ENCODE measurements around the gene S100A7.
"Not testable (repeated sequence)": the region's sequence is repeated elsewhere in the genome, so short reads cannot be mapped to it uniquely, and the experiment has no call there.

S100A7 gene

DNA sequence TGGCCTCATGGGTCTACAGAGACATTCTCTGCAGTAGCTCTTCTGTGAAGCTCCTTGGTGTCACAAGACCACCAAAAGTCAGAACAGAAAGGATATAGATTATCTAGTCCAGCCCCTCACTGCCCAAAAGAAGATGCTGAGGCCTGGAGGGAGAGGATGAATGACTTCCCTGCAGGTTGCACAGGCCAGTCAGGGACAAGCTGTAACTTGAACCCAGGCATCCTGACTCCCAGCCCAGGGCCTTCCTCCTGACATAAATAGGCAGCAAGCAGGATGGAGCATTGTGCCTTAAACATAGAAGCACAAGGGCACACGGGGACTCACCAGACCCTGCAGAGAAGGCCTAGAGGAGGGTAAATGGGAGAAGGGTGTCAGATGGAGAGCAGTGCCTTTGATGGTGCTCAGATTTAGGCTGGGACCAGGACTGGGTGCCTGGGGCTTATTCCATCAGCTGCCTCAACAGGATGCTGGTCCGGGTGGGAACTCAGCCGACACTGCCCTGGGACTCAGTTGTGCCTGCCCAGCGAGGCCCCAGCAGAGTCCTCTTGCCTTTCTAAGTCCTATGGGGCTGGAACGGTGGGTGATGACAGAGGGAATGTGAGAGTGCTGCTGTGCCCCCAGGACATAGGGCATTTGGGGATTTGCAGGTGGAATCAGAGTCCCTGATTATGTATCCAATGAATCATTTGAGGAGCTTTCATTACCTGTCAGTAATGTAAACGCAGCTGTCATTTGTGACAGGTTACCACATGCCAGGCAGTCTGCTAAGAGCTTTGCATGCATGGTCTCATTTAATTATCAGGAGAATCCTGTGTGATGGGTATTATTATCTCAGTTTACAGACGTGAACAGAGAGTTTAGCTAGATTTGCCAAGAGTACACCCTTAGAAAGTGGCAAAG lies 30.9 kb downstream of the S100A7 start:
- DNase-seq = no peak

DNA sequence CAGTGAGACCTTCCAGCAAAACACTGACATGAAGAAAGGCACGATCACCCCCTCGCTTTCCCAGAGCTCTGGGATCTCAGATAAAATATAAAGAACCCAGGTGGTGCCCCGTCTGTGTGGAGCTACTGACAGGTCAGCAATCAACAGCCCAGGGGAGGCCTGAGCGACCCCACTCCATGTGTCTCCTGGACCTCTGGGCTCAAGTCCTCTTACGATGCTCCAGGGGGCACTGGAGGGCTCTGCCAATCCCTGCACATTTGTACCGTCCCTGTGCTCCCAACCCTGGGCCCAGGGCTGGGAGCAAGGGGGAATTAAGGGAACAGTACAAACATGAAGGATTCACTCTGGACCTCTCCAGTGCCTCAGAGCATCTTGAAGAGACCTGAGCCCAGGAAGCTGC lies 31.7 kb downstream of the S100A7 start:
- DNase-seq = no peak

DNA sequence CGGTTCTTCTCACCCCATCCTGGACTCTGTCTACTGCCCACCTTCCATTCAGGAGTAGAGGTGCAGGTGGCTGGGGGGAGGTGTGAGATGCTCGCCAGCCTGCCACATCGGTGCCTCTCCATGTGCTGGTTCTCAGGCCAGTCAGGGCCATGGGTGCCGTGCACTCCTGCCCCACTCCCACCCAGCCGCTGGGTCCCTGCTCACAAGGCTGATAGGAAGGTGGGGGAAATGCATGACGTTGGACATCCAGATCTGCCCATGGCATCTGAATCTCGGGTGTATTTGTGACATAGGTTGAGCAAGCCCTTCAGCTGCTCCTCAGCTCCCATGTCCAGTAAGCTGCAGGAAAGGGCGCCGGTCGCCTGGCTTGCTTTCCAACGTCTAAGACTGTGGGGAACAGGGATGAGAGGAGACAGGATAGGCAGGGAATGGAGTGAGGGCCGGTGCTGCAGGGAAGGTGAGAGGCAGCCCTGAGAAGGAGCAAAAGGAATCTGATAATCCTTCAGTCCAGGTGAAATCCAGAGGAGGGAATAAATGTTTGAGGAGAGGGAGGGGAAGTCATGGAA lies 32.3 kb downstream of the S100A7 start:
- no peak for DNase-seq

DNA sequence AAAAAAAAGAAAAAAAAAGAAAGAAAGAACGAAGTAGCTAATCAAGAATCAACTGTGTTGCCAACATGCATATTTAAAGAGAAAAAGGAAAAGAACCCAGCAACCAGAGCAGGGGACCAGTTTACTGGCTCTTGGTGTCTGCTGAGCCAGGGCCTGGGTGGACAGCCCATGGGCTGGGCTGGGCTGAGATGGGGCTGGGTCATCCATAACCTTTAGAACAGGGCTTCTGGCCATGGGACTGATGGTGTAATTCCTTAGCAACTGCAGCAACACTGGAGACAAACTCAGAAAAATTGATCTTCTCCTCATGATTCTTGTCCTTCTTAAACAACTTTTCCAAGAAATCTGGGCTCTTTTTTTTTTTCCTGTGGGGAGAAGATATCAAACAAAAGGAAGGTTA lies 33.6 kb downstream of the S100A7 start:
- no peak for DNase-seq

DNA sequence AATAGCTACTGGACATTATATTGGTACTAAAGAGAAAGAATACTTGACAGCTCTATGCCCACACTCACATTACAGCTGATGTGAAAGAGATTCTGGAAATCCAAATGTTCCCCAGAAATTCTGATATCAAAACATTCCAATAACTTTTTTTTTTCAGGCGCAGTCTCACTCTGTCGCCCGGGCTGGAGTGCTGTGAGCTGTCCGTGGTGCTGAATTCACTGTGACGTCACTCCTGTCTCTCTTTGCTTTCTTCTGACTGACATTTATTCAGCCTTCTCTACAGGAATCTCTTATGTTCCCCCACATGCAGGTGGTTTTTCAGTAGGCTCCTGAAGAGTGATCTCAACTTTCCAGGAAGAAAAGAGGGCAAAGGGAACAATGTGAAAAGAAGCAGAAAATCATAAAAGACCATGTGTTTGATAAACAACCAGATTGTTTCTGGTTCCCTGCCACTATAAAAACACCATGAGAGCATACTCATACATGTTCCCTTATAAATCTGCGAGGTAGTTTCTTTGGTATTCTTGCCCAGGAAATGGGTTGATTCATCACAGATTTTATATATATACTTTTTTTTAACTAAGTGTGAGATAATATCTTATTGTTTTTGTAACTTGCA lies 37.9 kb downstream of the S100A7 start:
- DNase-seq = peak; percentile 70 to 76

DNA sequence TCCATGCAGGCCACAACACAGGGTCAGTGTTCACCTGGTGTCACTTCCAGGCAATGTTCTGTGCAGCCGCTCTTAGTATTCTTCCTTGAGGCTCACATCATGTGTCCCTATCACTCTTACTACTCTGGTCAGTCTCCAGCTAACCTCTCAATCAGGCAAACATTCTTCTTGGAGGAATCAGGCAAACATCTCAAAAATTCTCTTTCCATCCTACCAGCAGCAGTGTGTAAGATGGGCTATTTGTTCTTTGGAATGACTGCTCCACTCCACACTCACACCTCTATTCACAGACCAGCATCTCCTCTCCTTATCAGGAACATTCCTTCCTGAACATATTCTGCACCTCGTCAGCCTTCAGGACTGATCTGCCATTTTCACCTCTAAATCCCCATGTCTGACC lies 40.1 kb downstream of the S100A7 start:
- no peak for DNase-seq

DNA sequence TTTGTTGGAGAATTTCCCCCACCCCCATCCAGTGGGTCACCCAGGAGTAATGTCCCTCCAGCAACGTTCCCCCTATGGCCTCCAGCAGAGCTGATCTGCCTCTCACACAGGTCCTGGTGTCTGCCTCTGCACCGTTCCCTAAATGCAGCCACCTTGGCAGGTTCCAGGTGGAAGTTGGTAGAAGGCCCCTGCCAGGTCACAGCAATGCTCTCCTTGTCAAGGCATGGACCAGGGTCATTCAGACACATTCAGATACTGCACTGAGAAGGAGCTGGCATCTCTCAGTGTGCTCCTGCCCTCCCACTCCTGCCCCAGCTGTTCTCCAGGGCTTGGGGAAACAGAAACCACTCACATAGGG lies 41.0 kb downstream of the S100A7 start:
- DNase-seq = not testable (repeated sequence)

DNA sequence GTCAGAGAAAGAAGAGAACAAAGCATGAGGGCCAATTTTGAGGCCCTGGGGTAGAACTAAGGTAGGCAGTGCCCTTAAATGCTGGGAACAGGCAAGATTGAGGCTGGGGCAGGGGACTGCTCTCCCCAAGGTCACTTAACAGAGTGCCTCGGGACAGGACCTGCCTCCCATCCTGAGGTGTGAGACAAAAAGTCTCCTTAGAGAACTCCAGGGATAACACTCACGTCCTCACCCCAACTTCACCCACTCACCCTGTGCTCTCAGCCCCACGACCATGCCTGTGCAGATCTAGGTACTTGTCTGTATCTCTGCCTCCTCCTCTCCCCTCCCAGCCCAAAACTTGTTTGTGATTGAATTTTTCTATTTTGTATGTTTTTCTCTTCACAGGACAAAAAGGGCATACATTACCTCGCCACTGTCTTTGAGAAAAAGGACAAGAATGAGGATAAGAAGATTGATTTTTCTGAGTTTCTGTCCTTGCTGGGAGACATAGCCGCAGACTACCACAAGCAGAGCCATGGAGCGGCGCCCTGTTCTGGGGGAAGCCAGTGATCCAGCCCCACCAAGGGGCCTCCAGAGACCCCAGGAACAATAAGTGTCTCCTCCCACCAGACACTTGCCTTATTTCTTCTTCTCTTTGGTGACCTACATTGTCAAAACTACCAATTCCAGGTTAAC lies 41.6 kb downstream of the S100A7 start:
- DNase-seq = not testable (repeated sequence)

DNA sequence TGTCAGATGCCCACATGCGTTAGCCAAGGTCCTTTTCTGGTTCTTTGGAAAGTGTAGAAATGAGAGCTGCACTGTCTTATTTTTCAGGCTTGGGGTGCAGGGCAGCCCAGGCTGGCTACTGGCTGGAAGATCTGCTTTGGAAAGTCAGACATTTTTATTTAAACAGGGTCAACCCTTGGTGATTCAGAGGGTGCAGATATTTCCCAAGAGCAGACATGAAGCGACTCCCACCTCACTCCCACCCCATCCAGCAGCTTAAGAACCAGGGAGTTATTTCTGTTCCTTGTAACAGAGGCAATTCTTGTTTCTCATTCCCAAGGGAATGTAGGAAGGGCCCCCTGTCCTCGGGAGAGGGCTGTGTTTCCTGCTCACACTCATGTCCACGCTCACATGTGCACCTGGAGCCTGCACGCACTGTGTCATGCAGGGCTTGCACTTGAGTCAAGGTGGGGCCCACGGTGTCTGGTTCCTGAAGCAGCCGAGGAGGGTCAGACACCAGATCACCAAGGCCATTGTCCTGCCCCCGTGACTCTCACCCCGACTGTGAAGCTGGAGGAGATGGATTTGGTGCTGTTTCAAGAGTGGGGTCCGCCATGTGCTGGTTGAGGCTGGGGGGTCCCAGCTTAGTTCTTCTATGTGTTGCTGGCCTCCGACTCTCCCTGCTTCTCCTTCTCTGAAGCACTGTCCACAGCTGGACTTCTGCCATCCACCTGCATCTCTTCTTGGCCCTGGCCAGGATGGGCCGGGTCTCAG lies 43.1 kb downstream of the S100A7 start:
- DNase-seq = no peak

DNA sequence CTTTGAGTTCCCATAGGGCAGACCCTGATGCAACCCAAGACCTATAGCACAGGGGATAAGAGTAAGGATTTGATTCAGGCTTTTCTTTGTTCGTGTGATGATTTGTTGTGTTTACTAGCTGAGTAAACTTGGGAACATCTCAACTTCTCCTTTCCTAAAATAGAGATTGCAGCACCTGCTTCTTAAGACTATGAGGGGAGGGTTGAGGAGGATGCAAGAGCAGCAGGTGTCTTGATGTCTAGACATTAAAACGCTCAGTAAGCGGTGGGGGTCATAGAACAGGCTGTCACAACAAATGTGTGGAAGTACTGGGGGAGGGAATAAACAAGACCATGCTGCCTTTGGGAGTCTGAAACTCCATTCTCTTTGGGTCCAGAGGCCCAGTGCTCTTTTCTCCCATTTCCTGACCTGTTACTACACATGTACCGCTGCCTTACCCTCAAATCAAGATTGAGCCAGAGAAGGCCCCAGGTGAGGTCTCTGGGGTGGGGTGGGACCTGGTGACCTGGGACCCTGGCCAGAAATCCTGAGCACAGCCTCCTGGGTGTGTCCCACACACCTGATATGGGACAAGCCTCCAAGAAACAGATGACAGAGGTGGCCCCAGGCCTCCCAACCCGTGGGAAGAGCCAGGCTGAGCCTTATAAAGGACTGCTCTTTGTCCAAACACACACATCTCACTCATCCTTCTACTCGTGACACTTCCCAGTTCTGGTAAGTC lies 44.4 kb downstream of the S100A7 start, which contains the start of gene S100A7A:
S100A7A (plus strand) TSS at position 671 of the 721 bp plus-strand sequence. CDS start 1,563 bp downstream, outside the sequence.
- no peak for DNase-seq

DNA sequence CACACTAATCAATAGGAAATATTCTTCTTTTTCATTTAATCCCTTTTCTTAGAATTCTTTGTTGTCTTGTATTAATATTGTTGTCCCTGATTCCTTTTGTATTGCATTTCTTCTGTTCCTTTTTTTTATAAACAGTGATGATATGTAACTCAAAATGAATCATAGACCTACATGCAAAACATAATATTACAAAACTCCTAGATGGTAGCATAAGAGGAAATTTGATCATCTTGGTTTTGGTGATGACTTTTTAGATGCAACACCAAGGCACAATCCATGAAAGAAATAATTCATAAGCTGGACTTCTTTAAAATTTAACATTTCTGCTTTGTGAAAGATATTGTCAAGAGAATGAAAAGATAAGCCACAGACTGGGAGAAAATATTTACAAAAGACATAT lies 46.5 kb downstream of the S100A7 start:
- not testable (repeated sequence) for DNase-seq
